ENCODE results near the gene WFDC8.

WFDC8 gene

GRCh38 chr20:45548410-45548809 lies 30.7 kb downstream of the WFDC8 start:
- no peak for DNase-seq (ENCODE audit: low read depth in 2 of 2)

GRCh38 chr20:45547206-45547770 lies 31.8 kb downstream of the WFDC8 start, which contains the start of gene EPPIN:
TSS of gene EPPIN (minus strand) at chr20:45547401. CDS start at chr20:45547357, 44 bp downstream.
- DNase-seq (ENCODE audit: low read depth in 2 of 2), result no peak

- DNase-seq (ENCODE audit: low read depth in 2 of 2), result no peak
Measured at GRCh38 chr20:45545754-45546453, 33.2 kb downstream of the WFDC8 start.

- no peak for DNase-seq (ENCODE audit: low read depth in 2 of 2)
Measured at GRCh38 chr20:45545351-45545750, 33.7 kb downstream of the WFDC8 start.

GRCh38 chr20:45539382-45539781 lies 39.7 kb downstream of the WFDC8 start, which contains the start of gene WFDC6:
TSS of gene WFDC6 (minus strand) at chr20:45539482. CDS start at chr20:45539407, 75 bp downstream.
- no peak for DNase-seq (ENCODE audit: low read depth in 2 of 2)

GRCh38 chr20:45538209-45538799 lies 40.8 kb downstream of the WFDC8 start:
- DNase-seq (ENCODE audit: low read depth in 2 of 2), result no peak

- DNase-seq (ENCODE audit: low read depth in 2 of 2), result no peak
Measured at GRCh38 chr20:45527294-45527693, 51.8 kb downstream of the WFDC8 start.

GRCh38 chr20:45523821-45524220 lies 55.3 kb downstream of the WFDC8 start:
- no peak for DNase-seq (ENCODE audit: low read depth in 2 of 2)

GRCh38 chr20:45518282-45518681 lies 60.8 kb downstream of the WFDC8 start:
- DNase-seq (ENCODE audit: low read depth in 2 of 2), result no peak

- DNase-seq (ENCODE audit: low read depth in 2 of 2), result no peak
Measured at GRCh38 chr20:45515147-45515913, 63.8 kb downstream of the WFDC8 start, which contains the start of gene SPINT3. TSS of gene SPINT3 (minus strand) at chr20:45515622. CDS start at chr20:45515608, 14 bp downstream.

GRCh38 chr20:45510242-45510862 lies 68.7 kb downstream of the WFDC8 start:
- DNase-seq (ENCODE audit: low read depth in 2 of 2), result no peak

GRCh38 chr20:45509091-45509490 lies 70.0 kb downstream of the WFDC8 start:
- no peak for DNase-seq (ENCODE audit: low read depth in 2 of 2)

- no peak for DNase-seq (ENCODE audit: low read depth in 2 of 2)
Measured at GRCh38 chr20:45508068-45508886, 70.8 kb downstream of the WFDC8 start.

- DNase-seq (ENCODE audit: low read depth in 2 of 2), result no peak
Measured at GRCh38 chr20:45507011-45507820, 71.9 kb downstream of the WFDC8 start.

GRCh38 chr20:45506398-45506797 lies 72.7 kb downstream of the WFDC8 start:
- DNase-seq (ENCODE audit: low read depth in 2 of 2), result no peak

GRCh38 chr20:45503403-45503802 lies 75.7 kb downstream of the WFDC8 start:
- DNase-seq (ENCODE audit: low read depth in 2 of 2), result no peak

GRCh38 chr20:45502561-45502960 lies 76.5 kb downstream of the WFDC8 start:
- DNase-seq (ENCODE audit: low read depth in 2 of 2), result no peak

Data from stimulated activated CD8-positive, alpha-beta memory T cell treated with anti-CD3 and anti-CD28 coated beads, Interleukin-2, amount 100 ng/mL, for 1 hour (primary cell).